DMS153 treated with DMSO at 0.1 percent for 48 hours (cell line): ENCODE measurements around the gene PIH1D1.
A peak's percentile ranks its signal among the peaks of the same experiment; 100 is the strongest.

Experiments used
- DNase-seq: peaks from one replicate; lab custom pipeline; 2025; ENCODE audit not compliant: unreplicated experiment; lab: John Stamatoyannopoulos, UW

PIH1D1 gene

DNA sequence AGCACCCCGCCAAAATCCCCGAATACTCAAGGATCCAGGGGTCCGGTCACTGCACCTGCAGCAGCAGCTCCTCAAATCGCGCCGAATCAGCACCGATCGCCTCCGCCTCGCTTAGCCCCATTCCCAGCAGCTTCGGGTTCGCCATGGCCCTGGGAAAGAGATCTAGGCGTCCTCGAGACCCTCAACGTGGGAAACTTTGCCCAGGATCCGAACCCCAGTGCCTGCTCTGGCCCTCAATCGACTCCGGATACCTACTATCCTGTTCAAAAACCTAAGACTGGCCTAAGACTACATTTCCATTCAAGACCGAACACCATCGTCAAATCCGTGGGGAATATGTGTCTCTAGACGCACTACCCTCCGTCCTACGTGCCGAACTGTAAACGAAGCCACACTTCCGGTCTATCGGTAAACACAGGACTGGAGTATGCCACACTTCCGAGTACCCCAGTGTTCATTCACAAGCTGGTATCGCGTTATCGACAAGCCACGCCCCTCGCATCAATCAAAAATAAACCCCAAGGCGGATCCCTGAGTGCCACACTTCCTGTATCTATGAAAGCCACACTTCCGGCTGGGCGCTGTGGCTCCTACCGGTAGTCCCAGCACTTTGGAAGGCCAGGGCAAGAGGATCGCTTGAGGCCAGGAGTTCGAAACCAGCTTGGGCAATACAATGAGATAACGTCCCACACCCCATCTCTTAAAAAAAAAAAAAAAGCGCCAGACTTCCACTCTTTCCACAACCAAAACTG, at the start of gene PIH1D1:
PIH1D1 (minus strand) TSS at position 385 of the 752 bp plus-strand sequence; CDS start at position 145, 240 bp downstream.
- peak; percentile 98 for DNase-seq

DNA sequence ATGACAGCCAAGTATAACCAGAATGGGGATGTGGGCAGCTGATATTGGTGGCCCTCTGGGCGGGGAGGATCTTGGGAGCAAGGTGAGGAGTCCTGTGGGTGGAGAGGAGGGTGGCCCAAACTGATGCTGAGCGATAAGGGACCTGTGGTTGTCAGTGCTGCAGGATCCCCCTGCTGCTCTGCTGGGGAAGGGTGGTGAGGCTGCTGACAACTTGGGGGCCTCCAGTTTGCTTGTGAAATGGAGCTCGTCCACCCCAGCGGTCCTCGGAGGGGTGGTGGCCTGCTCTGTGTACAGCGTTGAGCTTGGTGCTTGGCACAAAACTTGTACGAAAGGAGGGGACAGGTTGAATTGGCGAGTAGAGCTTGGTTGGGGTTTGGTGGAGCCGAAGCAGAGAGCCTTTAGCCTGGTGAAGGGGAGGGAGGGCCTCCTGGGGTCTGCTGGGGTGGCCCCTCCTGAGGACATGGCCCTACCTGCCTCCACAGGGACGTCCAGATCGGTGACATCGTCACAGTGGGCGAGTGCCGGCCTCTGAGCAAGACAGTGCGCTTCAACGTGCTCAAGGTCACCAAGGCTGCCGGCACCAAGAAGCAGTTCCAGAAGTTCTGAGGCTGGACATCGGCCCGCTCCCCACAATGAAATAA, 47.5 kb upstream of the PIH1D1 start:
- no peak for DNase-seq

DNA sequence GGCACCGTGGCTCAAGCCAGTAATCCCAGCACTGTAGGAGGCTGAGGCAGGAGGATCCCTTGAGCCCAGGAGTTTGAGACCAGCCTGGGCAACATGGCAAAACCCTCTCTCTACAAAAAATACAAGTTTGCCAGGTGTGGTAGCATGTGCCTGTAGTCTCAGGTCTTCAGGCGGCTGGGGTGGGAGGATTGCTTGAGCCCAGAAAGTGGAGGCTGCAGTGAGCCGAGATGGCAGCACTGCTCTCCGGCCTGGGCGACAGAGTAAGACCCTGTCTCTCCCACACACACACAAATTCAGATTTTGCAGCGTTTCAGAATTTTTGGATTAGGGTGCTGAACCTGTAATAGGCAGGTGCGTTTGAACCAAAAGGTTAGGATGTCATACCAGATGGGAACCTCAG, 46.9 kb upstream of the PIH1D1 start:
- no peak for DNase-seq

DNA sequence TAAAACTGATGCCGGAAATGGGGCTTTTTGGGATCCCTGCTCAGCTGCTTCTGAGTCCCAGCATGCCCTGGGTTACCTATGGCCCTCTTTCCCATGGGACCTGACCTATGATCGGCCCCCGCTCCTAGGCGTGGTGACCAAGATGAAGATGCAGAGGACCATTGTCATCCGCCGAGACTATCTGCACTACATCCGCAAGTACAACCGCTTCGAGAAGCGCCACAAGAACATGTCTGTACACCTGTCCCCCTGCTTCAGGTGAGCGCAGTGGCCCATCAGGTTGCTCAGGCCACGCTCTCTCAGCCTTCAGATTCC, 46.1 kb upstream of the PIH1D1 start:
- no peak for DNase-seq

DNA sequence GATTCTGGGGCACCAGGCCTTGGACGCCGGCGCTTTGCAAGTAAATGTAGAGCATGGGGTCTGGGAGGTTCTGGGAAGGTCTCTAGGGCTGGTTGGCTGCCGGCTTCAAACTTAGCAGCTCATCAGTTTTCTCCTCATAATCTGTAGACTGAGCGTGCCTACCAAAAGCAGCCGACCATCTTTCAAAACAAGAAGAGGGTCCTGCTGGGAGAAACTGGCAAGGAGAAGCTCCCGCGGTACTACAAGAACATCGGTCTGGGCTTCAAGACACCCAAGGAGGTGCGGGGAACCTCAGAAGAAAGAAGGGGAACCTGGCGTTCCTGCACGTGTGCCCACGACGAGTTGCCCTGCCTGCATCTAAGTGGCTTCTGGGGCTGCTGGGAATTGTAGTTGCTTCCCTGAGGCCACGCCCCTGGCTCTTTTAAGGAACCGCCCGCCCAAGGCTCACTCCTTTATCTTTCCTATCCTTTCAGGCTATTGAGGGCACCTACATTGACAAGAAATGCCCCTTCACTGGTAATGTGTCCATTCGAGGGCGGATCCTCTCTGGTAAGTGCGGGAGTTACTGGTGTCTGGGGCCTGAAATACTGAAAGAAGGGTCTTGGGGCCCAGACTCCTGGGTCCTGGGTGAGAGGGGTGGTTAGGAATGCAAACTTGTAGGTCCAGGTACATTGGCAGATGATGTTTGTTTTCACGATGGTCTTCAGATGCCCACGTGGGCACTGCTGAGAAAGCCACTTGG, 45.6 kb upstream of the PIH1D1 start:
- no peak for DNase-seq

DNA sequence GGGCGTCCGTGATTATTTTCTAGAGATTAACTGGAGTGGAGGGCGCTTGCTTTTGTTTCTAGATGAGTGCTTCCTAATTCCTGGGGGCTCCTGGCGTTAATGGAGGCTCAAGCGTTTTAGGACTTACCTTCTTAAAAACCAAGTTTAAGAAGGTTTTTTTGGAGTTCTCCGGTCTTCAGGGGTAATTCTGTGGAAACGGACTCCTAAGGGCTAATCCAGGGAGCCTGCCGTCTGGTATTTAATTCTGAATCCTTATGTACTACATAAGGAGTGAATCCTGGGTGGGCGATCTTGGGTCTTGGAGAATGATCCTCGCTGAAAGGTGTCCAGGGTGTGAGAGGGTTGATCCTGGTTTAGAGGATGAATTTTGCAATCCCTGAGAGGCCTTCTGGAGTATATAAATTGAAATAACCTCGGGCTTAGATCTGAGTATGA, 45.0 kb upstream of the PIH1D1 start:
- no peak for DNase-seq

DNA sequence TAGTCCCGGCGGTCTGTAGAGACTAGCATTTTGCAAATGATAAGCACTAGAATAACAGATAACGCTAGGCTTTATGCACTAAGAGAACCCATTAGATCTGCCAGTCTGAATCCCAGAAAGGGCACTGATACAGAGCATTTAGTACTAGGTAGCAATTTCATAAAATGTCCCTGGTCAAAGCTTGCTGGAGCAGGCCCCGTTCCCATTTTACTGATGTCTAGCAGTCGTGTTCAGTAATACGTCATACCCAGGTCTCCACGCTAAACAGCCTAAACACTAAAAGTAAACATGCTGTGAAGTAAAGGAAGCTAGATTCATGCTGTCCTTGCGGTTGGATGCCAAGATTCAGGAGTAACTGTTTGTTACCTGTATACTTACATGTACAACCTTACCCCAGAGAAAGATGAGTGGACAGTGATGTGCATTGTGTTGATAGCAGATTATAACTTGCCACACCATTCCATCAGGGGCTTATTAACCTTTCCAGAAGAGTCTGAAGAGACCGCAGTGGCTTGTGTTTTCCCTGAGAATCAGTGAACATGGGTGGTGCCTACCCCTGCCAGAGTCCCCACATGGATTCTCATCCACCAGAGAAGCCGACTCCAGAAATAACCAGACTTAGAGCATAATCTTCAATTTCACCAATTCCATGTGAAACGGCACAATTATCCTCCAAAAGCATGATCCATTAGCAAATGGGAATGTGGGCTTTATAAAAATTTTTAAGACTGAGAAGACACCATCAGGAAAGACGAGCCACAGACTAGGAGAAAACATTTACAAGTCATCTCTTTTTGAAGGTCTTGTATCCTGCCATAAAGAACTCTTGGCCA, 41.2 kb upstream of the PIH1D1 start:
- DNase-seq: no peak

DNA sequence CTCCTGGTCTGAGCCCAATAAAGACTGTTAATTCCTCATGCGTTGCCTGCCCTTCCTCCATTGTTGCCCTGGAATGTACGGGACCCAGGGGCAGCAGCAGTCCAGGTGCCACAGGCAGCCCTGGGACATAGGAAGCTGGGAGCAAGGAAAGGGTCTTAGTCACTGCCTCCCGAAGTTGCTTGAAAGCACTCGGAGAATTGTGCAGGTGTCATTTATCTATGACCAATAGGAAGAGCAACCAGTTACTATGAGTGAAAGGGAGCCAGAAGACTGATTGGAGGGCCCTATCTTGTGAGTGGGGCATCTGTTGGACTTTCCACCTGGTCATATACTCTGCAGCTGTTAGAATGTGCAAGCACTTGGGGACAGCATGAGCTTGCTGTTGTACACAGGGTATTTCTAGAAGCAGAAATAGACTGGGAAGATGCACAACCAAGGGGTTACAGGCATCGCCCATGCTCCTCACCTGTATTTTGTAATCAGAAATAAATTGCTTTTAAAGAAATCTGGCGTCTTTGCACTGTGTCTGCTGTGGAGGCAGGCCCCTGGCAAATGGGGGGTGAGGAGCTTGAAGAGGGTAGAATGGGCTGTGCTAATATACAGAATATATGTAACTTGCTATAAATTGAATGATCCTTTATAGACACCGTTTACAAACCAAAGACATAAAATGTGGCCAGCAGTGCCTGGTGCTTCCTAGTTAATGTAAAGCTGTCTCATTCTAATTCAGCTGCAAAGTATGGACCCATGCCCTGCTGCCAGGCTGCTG, 40.4 kb upstream of the PIH1D1 start:
- DNase-seq: no peak

DNA sequence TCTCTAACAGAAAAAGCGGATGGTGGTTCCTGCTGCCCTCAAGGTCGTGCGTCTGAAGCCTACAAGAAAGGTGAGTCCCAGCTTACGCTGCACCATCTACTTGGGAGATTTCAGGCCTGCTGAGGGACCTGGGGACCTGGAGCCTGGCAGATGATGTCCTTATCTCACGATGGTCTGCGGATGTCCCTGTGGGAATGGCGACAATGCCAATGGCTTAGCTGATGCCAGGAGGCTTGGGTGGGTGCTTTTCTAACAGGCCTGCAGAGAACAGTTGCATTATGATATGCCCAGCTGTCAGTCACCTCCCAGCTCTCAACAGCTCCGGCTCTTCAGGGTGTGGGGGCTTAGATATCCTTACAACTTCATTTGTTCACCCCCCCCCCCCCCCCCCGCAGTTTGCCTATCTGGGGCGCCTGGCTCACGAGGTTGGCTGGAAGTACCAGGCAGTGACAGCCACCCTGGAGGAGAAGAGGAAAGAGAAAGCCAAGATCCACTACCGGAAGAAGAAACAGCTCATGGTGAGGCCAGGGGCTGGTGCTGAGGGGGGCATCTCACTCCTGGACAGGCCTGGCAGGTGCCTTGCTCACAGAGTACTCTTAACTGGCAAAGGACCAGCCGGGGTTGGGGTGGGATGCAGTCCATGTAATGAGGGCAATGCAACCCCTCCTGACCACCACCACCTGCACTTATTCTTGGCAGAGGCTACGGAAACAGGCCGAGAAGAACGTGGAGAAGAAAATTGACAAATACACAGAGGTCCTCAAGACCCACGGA, 39.6 kb upstream of the PIH1D1 start:
- DNase-seq: no peak

DNA sequence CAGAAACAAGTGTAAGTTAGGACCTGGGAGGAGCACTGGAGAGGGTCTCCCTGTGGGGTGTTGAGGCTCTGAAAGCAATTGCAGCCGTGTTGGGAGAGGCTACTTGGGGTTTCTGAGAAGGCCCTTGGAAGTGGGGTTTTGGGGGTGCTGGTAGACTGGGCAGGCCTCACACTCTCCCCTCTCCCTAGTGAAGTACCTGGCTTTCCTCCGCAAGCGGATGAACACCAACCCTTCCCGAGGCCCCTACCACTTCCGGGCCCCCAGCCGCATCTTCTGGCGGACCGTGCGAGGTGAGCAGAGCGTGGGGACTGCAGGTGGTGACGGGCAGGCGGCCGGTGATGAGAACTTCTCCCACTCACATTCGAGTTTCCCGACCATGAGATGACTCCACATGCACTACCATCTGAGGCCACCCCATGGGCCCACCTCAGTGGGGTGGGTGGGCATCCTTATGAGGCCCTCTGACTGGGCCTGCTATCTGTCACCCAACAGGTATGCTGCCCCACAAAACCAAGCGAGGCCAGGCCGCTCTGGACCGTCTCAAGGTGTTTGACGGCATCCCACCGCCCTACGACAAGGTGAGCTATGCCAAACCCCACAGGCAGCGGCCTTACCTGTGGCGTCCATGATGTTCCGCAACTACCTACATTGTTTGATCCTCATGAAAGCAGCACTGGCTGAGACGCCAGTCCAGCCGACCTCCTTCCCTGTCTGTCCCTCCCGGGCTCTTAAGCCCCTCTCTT, 38.8 kb upstream of the PIH1D1 start:
- no peak for DNase-seq

DNA sequence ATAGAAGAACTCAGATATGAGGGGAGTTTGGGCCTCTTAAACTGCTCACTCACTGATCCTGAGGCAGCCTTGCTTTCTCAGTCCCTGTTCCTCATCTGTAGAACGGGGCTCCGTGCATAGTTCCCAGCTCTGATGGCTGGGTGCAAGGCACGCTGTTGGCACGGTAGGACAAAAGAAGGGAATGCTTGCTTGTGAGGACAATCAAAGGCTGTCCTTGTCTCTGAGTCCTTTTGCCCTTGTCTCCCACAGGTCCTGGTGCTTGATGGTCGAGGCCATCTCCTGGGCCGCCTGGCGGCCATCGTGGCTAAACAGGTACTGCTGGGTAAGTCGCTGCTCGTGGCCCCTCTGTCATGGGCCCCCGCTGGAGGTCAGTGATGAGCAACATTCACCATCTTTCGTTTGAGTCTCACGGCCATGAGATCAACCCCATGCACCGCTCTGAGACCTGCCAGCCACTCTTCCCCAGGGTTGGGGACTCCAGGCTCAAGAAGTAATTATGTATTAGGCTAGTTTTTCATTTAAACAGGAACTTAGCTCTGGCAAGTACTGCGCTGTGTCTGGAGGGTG, 38.1 kb upstream of the PIH1D1 start:
- DNase-seq: no peak

DNA sequence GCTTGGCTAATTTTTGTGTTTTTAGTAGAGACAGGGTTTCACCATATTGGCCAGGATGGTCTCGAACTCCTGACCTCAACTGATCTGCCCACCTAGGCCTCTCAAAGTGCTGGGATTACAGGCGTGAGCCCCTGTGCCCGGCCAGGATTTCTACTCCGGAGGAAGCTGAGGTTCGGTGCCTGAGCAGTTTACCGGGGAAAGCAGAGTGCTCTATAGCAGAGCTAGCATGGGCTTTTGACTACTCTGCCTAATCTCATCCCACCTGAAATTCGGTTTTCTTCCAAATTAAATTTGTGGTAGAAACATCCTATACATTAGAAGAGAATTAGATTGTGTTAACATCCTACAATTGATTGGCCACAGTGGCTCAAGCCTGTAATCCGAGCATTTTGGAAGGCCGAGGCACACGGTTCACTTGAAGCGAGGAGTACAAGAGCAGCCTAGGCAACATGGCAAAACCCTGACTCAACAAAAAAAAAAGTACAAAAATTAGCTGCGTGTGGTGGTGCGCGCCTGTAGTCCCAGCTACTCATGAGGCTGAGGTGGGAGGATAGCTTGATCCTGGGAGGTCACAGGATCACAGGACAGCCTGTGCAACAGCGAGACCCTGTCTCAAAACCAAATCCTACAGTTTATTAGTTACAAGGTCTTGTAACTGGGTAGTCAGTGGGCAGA, 37.4 kb upstream of the PIH1D1 start:
- DNase-seq: no peak

DNA sequence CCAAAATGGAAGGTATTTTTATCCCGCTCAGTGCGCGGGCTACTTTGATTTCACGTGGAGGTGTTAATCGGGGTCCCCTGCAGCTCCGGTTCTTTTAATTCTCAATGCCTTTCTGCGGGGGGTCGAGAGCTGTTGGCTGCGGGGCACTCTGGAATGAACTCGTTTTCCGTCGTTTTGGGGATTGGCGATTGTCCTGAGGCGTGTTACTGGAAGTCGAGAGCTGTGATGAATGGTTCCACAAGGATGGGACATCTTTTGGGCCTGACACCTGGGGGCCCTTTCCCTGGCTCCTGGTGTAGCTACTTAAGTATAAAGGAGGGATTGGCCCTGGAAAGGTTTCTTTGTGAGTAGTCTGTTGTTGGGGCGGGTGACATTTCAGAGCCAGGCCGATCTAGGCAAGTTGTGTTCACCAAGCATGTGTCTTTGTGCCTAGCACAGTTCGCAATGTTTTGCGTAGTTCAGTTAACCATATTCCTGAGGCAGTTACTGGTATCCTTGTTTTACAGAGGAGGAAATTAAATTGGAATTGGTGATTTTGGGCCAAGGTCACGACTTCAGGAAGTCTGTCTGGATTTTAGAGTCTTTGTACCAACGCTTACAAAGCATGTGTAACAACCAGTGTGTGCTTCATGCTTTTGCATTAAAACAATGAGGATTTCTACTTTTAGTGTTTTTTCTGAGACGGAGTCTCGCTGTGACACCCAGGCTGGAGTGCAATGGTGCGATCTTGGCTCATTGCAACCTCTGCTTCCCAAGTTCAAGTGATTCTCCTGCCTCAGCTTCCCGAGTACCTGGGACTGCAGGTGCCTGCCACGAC, 36.6 kb upstream of the PIH1D1 start:
- no peak for DNase-seq

DNA sequence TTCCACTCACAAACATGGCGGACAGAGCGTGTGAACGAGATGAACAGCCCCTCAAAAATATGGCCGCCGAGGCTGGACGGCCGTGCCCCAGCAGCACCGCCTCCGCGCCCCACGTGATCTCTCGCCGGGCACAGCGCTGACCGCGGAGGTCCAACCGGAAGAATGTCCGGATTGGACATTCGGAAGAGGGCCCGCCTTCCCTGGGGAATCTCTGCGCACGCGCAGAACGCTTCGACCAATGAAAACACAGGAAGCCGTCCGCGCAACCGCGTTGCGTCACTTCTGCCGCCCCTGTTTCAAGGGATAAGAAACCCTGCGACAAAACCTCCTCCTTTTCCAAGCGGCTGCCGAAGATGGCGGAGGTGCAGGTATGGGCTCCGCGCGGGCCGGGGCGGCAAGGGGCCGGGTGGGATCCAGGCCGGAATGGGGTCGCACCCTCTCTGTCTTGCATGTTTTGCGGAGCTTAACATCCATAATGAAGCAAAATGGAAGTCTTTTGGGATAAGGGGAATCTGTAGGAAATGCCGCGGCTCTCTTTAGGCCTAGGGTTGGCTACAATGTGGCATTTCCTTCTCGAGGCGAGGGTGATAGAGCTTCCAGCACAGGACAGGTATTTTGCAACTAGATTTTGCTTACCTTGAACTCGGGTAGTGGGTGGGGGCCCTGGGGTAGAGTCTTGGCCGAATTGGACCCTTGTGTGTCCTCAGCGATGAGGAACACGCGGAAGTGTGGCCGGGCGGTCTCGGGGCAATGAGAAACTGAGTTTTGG, 35.8 kb upstream of the PIH1D1 start, which contains the start of gene RPL13A:
RPL13A (plus strand) TSS at position 332 of the 769 bp plus-strand sequence; CDS start at position 354, 22 bp downstream.
- DNase-seq: peak; percentile 98

DNA sequence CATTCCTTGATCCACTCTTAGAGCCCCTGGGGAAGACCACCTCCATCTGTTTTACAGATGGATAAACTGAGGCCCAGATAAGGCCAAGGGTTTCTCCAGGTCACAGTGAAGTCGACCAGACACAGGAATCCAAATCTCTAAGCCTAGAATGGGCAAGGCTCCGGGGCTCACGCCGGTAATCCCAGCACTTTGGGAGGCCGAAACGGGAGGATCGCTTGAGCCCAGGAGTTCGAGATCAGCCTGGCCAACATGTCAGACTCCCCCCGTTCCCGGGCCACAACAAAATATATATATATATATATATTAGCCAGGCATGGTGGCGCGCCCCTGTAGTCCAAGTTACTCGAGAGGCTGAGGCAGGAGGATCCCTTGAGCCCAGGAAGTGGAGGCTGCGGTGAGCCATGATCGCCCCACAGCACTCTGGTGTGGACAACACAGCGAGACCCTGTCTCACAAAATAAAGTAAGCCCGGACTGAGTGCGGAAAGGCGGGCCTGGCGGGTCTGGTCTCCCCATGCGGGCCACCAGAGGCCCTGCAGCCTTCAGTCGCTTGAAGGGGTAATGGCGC, 35.2 kb upstream of the PIH1D1 start:
- DNase-seq: no peak

DNA sequence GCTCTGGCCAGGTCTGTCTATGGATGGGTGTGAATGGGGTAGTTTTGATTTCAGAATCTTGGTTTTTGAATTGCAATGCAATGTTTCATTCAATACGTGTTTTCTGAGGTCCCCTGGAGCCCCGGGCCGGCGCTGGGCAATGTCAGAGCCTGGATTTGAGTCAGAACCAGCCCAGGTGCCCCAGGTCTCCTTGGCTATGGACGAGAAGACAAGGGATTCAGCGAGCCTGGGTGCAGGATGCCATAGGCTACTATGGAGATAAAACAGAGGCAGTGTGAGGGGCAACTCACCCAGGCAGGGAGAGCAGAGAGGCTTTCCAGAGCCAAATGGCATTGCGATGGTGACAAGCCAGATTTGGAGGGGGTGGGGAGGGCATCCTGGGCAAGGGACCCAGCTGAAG, 34.6 kb upstream of the PIH1D1 start:
- no peak for DNase-seq
